ENCODE data around the gene RBFOX2.

DNA sequence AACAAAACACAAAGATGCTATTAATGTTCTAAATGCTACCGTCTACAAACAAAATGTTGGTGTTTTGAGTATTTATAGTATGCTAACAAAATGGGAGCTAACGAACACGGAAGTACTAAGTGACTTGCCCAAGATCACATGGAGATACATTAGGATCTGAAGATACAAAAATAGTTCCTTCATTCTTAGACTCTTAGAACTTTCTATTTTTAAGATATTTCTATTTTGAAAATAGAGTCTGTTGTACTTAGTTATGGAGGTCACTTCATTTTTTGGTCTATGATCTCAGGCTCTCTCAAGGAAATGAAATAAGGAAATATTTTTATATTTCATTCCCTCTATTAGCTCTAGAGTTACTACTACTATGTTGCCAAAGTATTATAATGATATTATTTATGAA is 246.7 kb downstream of the RBFOX2 start:
- TF ChIP-seq, protein P1, sequence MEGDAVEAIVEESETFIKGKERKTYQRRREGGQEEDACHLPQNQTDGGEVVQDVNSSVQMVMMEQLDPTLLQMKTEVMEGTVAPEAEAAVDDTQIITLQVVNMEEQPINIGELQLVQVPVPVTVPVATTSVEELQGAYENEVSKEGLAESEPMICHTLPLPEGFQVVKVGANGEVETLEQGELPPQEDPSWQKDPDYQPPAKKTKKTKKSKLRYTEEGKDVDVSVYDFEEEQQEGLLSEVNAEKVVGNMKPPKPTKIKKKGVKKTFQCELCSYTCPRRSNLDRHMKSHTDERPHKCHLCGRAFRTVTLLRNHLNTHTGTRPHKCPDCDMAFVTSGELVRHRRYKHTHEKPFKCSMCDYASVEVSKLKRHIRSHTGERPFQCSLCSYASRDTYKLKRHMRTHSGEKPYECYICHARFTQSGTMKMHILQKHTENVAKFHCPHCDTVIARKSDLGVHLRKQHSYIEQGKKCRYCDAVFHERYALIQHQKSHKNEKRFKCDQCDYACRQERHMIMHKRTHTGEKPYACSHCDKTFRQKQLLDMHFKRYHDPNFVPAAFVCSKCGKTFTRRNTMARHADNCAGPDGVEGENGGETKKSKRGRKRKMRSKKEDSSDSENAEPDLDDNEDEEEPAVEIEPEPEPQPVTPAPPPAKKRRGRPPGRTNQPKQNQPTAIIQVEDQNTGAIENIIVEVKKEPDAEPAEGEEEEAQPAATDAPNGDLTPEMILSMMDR (IDR thresholded peaks at IDR 0.05), result no peak
- no peak for TF ChIP-seq POLR2AphosphoS5 (IDR thresholded peaks at IDR 0.05; ENCODE audit: insufficient read depth in 1 of 2, low read depth in 1 of 2)
